AG04450 (cell line): ENCODE data around the gene DHRSX. TPM values are rescaled to one million over a fixed set of nuclear protein-coding genes. Genes with fewer than 3 reads are reported as not detected.
"Not testable (repeated sequence)": the region's sequence is repeated elsewhere in the genome, so short reads cannot be mapped to it uniquely, and the experiment has no call there.

ENCODE experiments used
- CTCF ChIA-PET: fragments of 300-600, 350-600 bp; formaldehyde crosslinking; extraction: SDS; loops from one replicate; lab custom pipeline; 2022; ENCODE audit warnings: antibody characterized with exemption, inconsistent platforms; lab: Charles Lee
- POLR2A ChIA-PET: fragments of 350-600 bp; formaldehyde crosslinking; extraction: SDS; loops from one replicate; lab custom pipeline; 2021; ENCODE audit warnings: antibody characterized with exemption, inconsistent platforms; lab: Yijun Ruan, JAX
- DNase-seq: peaks from one replicate; pipeline ENCODE4 v3.0.0-alpha.2; 2011; ENCODE audit warnings: low read depth, low spot score
- H3K27ac ChIP-seq: one replicate; pipeline ENCODE4 v1.5.1; 2012; ENCODE audit warnings: low read depth, low read length, control low read depth
- H3K27me3 ChIP-seq: one replicate; pipeline ENCODE4 v1.6.0; 2012; ENCODE audit warnings: low read length; ENCODE audit not compliant: control insufficient read depth, insufficient read depth
- H3K4me3 ChIP-seq: 2 replicates; pipeline ENCODE4 v1.5.1; 2011; ENCODE audit warnings: mild to moderate bottlenecking, low read depth, low read length, control low read depth
- H3K9me3 ChIP-seq: 2 replicates; pipeline ENCODE4 v1.5.1; 2012; ENCODE audit warnings: low read length; ENCODE audit not compliant: control insufficient read depth, insufficient read depth
- CTCF ChIP-seq: IDR thresholded peaks from 2 replicates; pipeline ENCODE4 v1.5.1; 2011; ENCODE audit warnings: low read depth, low read length, control low read depth, inconsistent platforms
- polyA plus RNA-seq: library from polyadenylated mRNA; depleted of rRNA; stranded (reverse); fragments of >200 nt; gene quantifications from 2 replicates; pipeline ENCODE4 v1.2.3, GENCODE V29; 2011

DHRSX gene
- polyA plus RNA-seq, 1 experiment = 43.2 TPM

GRCh38 chrX:2520539-2520938 is 19.8 kb upstream of the DHRSX start:
- DNase-seq = no peak
- Histone ChIP-seq H3K27ac (no peak overlapping the region), H3K9me3 (no peaks in the 10 kb centered on the region; the same call in 1 of the 2 replicates), H3K4me3 (no peak overlapping the region), H3K27me3 (no peaks in the 10 kb centered on the region)
- TF ChIP-seq CTCF = no peak
- ChIA-PET POLR2A (no interaction called here), CTCF (no interaction called here)

DNA sequence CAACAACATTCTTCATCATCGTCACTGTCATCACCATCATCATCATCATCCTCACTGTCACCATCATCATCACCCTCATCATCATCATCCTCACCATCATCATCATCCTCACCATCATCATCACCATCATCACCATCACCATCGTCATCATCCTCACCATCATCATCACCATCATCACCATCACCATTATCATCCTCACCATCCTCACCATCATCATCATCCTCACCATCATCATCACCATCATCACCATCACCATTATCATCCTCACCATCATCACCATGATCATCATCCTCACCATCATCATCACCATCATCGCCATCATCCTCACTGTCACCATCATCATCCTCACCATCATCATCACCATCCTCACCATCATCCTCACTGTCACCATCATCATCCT is 18.9 kb upstream of the DHRSX start:
- H3K4me3 ChIP-seq, DNase-seq, CTCF ChIA-PET, POLR2A ChIA-PET, H3K9me3 ChIP-seq, H3K27me3 ChIP-seq, H3K27ac ChIP-seq: not testable (repeated sequence)

GRCh38 chrX:2517055-2517454 is 16.3 kb upstream of the DHRSX start:
- POLR2A ChIA-PET = no interaction called here
- Histone ChIP-seq H3K27ac (no peak overlapping the region), H3K4me3 (no peak overlapping the region), H3K27me3 (peaks cover 2% of the 10 kb centered on the region), H3K9me3 (no peaks in the 10 kb centered on the region; the same call in 1 of the 2 replicates)
- no peak for DNase-seq
- CTCF ChIA-PET = no interaction called here
- no peak for TF ChIP-seq CTCF

DNA sequence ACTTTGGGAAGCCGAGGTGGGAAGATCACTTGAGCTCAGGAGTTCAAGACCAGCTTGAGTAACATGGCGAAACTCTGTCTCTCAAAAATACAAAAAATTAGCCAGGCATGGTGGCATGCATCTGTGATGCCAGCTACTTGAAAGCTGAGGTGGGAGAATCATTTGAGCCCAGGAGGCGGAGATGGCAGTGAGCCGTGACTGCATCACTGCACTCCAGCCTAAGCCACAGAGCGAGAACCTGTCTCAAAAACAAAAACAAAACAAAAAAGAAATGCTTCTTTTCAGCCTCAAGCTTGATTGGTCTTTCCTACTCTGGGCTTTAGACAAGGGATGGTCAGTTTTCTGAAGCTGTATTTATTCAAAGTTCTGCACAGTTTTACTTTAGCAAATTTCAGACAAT is 15.8 kb upstream of the DHRSX start:
- CTCF ChIA-PET = no interaction called here
- POLR2A ChIA-PET = no interaction called here
- no peak for DNase-seq
- no peak for TF ChIP-seq CTCF
- H3K27me3 ChIP-seq = peaks cover 2% of the 10 kb centered on the region
- no peak overlapping the region for H3K27ac ChIP-seq
- H3K9me3 ChIP-seq = no peaks in the 10 kb centered on the region; the same call in 1 of the 2 replicates
- H3K4me3 ChIP-seq = no peak overlapping the region

- H3K4me3 ChIP-seq = no peak overlapping the region
- TF ChIP-seq CTCF = no peak
- H3K27ac ChIP-seq = no peak overlapping the region
- POLR2A ChIA-PET = no interaction called here
- H3K27me3 ChIP-seq = peaks cover 2% of the 10 kb centered on the region
- CTCF ChIA-PET = no interaction called here
- DNase-seq = no peak
- H3K9me3 ChIP-seq = no peaks in the 10 kb centered on the region; the same call in 1 of the 2 replicates
Observed at GRCh38 chrX:2514131-2514530, 13.4 kb upstream of the DHRSX start.
